Measurements from ENCODE around the gene RPS6KB1. TPM values are rescaled to one million over a fixed set of nuclear protein-coding genes. Genes with fewer than 3 reads are reported as not detected.
"Not testable (repeated sequence)": the region's sequence is repeated elsewhere in the genome, so short reads cannot be mapped to it uniquely, and the experiment has no call there.

Gene RPS6KB1
- total and polyA plus RNA-seq, 10 donors, result 8.2 to 51.5 (median 45.8) TPM

- Histone ChIP-seq H3K27ac (no peak overlapping the region), H3K27me3 (replicated peaks in 1 of 7) (no peaks in the 10 kb centered on the region), H3K4me1 (peaks cover 0 to 8% (median 0%) of the 10 kb centered on the region in 6 donors), H3K4me3 (no peak overlapping the region), H3K36me3 (peaks cover 0 to 71% (median 25%) of the 10 kb centered on the region in 6 donors), H3K9me3 (no peaks in the 10 kb centered on the region)
- no peak for TF ChIP-seq POLR2A (IDR thresholded peaks at IDR 0.05)
- TF ChIP-seq, protein P1, sequence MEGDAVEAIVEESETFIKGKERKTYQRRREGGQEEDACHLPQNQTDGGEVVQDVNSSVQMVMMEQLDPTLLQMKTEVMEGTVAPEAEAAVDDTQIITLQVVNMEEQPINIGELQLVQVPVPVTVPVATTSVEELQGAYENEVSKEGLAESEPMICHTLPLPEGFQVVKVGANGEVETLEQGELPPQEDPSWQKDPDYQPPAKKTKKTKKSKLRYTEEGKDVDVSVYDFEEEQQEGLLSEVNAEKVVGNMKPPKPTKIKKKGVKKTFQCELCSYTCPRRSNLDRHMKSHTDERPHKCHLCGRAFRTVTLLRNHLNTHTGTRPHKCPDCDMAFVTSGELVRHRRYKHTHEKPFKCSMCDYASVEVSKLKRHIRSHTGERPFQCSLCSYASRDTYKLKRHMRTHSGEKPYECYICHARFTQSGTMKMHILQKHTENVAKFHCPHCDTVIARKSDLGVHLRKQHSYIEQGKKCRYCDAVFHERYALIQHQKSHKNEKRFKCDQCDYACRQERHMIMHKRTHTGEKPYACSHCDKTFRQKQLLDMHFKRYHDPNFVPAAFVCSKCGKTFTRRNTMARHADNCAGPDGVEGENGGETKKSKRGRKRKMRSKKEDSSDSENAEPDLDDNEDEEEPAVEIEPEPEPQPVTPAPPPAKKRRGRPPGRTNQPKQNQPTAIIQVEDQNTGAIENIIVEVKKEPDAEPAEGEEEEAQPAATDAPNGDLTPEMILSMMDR (IDR thresholded peaks at IDR 0.05 in 8 of 11, conservative IDR thresholded peaks at IDR 0.05 in 3 of 11), result no peak
- no peak for TF ChIP-seq POLR2AphosphoS5 (IDR thresholded peaks at IDR 0.05)
- intact Hi-C loops (cut with DNase I; ENCODE audit: low total_unique reads), result no loop called here
- no peak for DNase-seq
Observed at GRCh38 chr17:59872351-59872750, 20.6 kb upstream of the RPS6KB1 start.

GRCh38 chr17:59873414-59873813 lies 19.5 kb upstream of the RPS6KB1 start:
- peaks cover 0 to 78% (median 34%) of the 10 kb centered on the region in 6 donors for H3K36me3 ChIP-seq
- H3K4me3 ChIP-seq; H3K4me1 ChIP-seq; intact Hi-C loops (cut with DNase I; ENCODE audit: low total_unique reads); DNase-seq; H3K9me3 ChIP-seq; H3K27ac ChIP-seq; H3K27me3 ChIP-seq (replicated peaks in 1 of 7): not testable (repeated sequence)
- 95 to 100% (median 96%) methylated on average over 8 of the region's 8 CpGs for WGBS, 5 donors

DNA sequence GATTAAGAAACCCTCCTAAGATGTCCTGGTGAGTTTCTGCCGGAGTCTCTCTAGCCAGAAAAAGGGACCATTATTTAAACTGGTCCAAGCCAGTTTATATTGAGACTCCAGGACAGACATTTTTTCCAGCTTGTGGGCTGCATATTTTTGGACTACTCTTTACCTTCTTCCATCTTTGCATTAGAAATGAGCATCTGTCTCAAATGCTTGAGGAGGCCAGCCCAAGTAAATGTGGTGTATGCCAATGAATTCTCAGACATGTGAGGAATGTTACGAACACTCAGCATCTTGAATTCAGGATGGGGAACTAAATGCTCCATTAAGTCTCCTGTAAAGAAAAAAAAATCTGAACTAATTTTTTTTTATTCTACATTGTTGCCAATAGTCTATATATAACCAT lies 18.5 kb upstream of the RPS6KB1 start:
- no peaks in the 10 kb centered on the region for H3K9me3 ChIP-seq

DNA sequence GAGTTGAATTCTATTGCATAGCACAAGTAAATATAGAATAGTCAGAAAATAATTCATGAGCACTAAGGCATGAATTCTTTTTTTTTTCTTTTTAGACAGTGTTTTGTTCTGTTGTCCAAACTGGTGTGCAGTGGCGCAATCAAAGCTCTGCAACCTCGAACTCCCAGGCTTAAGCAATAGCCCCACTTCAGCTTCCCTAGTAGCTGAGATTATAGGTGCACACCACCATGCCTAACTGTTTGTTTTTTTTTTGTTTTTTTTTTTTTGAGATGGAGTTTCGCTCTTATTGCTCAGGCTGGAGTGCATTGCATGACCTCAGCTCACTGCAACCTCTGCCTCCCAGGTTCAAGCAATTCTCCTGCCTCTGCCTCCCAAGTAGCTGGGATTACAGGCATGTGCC lies 16.8 kb upstream of the RPS6KB1 start:
- no peak for DNase-seq
- intact Hi-C loops (cut with DNase I; ENCODE audit: low total_unique reads), result no loop called here
- H3K36me3 ChIP-seq, result peaks cover 0 to 100% (median 54%) of the 10 kb centered on the region in 6 donors
- peaks cover 0 to 8% (median 0%) of the 10 kb centered on the region in 6 donors for H3K4me1 ChIP-seq
- no peak for TF ChIP-seq POLR2A (IDR thresholded peaks at IDR 0.05)
- TF ChIP-seq, protein P1 (IDR thresholded peaks at IDR 0.05 in 8 of 11, conservative IDR thresholded peaks at IDR 0.05 in 3 of 11), result no peak
- no peak for TF ChIP-seq POLR2AphosphoS5 (IDR thresholded peaks at IDR 0.05)
- peak overlapping the region in 2 of 8 donors; percentile 4 to 64 for H3K27ac ChIP-seq
- 64 to 91% (median 80%) methylated on average over 3 of the region's 3 CpGs for WGBS, 5 donors
- H3K27me3 ChIP-seq (replicated peaks in 1 of 7), result no peaks in the 10 kb centered on the region
- H3K4me3 ChIP-seq, result no peak overlapping the region
- H3K9me3 ChIP-seq, result no peaks in the 10 kb centered on the region

More for the DNA sequence above, 18.5 kb upstream of the RPS6KB1 start:
- intact Hi-C loops (cut with DNase I; ENCODE audit: low total_unique reads), result no loop called here
- WGBS, 5 donors, result 91 to 99% (median 96%) methylated on average over 2 of the region's 2 CpGs
- no peak overlapping the region for H3K27ac ChIP-seq
- TF ChIP-seq POLR2AphosphoS5 (IDR thresholded peaks at IDR 0.05), result no peak
- no peak for DNase-seq
- H3K36me3 ChIP-seq, result peaks cover 0 to 88% (median 40%) of the 10 kb centered on the region in 6 donors
- no peak overlapping the region for H3K4me3 ChIP-seq
- peaks cover 0 to 8% (median 0%) of the 10 kb centered on the region in 6 donors for H3K4me1 ChIP-seq
- no peaks in the 10 kb centered on the region for H3K27me3 ChIP-seq (replicated peaks in 1 of 7)

DNA sequence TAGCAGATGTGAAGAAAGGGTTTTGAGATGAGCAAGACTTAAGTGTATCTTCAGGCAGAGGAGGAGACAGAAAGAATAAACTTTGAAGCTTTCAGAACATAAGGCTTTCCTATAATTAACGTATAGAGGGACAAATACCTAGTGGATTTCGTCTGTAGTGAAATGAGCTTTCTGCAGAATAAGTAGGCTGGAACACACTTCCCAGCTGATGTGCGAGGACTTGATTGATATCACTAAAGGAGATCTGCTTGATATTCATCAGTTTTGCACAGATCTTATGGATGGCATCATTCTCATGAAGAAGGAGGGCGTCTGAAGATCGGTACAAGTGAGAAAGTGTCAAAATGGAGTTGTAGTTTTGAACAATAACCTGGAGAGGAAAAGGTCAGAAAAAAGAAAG lies 15.0 kb upstream of the RPS6KB1 start:
- Histone ChIP-seq H3K36me3 (peaks cover 0 to 100% (median 63%) of the 10 kb centered on the region in 6 donors), H3K4me3 (no peak overlapping the region), H3K27ac (no peak overlapping the region), H3K4me1 (peaks cover 0 to 8% (median 0%) of the 10 kb centered on the region in 6 donors), H3K9me3 (no peaks in the 10 kb centered on the region), H3K27me3 (replicated peaks in 1 of 7) (no peaks in the 10 kb centered on the region)
- no peak for DNase-seq
- intact Hi-C loops (cut with DNase I; ENCODE audit: low total_unique reads), result no loop called here
- TF ChIP-seq POLR2A (IDR thresholded peaks at IDR 0.05), result no peak
- TF ChIP-seq, protein P1 (IDR thresholded peaks at IDR 0.05 in 8 of 11, conservative IDR thresholded peaks at IDR 0.05 in 3 of 11), result no peak
- TF ChIP-seq POLR2AphosphoS5 (IDR thresholded peaks at IDR 0.05), result no peak
- 83 to 93% (median 92%) methylated on average over 5 of the region's 5 CpGs for WGBS, 5 donors
